ENCODE results near the gene FASTK.

DNA sequence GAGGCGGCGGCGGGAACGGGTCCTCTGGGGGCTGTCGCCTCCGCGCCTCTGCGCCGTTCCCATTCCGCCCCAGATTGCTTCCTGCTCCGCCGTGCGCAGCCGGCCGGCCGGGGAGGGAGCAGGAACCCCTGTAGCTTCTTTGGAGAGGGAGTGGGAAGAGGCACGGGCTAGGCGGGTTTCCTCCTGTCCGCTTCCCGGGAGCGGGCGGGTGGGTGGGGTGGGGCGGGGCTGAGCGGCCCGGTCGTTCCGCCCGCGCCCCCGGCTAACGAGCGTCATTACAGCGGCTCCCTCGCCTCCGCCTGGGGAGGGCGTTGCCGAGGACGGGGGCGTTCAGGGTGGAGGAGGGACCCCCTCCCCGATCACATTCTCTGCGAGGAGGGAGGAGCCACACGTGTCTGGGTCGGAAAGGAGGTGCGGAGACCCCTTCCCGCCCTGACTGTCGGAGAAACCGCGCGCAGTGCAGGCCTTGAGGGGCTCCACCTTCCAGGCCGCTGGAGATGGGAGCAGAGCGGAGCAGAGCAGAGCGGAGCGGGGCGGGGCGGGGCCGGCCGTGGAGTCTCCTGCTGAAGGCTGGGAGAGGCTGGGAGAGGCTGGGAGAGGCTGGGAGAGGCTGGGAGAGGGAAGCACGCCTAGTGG is 45.4 kb upstream of the FASTK start:
- TF ChIP-seq GATA3 (IDR thresholded peaks at IDR 0.05; ENCODE audit: low read depth, low read length): no peak
- TF ChIP-seq GATA2 (IDR thresholded peaks at IDR 0.05; ENCODE audit: low read depth, low read length): no peak

Measured in SH-SY5Y (cell line).